GM19455 (cell line): Measurements from ENCODE around the gene CCDC102B.
"Not testable (repeated sequence)": the region's sequence is repeated elsewhere in the genome, so short reads cannot be mapped to it uniquely, and the experiment has no call there.

Experiments used
- ATAC-seq: cut with Tn5 transposase; IDR thresholded peaks from one replicate; pipeline ENCODE4 v1.9.1; 2021; ENCODE audit not compliant: unreplicated experiment

CCDC102B gene

GRCh38 chr18:68826121-68826520 lies 28.2 kb downstream of the CCDC102B start:
- ATAC-seq, result no peak

GRCh38 chr18:68830256-68831045 lies 32.6 kb downstream of the CCDC102B start:
- no peak for ATAC-seq

- no peak for ATAC-seq
Observed at GRCh38 chr18:68833756-68834155, 35.9 kb downstream of the CCDC102B start.

- no peak for ATAC-seq
Observed at GRCh38 chr18:68837665-68838451, 40.0 kb downstream of the CCDC102B start.

GRCh38 chr18:68839701-68840100 lies 41.8 kb downstream of the CCDC102B start:
- ATAC-seq, result no peak

GRCh38 chr18:68840554-68841263 lies 42.8 kb downstream of the CCDC102B start:
- ATAC-seq, result no peak

GRCh38 chr18:68841301-68841700 lies 43.4 kb downstream of the CCDC102B start:
- no peak for ATAC-seq

GRCh38 chr18:68842951-68843350 lies 45.1 kb downstream of the CCDC102B start:
- ATAC-seq, result no peak

GRCh38 chr18:68843473-68844089 lies 45.7 kb downstream of the CCDC102B start:
- no peak for ATAC-seq

- ATAC-seq, result peak; percentile 69
Observed at GRCh38 chr18:68847219-68847837, 49.4 kb downstream of the CCDC102B start.

GRCh38 chr18:68848242-68848641 lies 50.4 kb downstream of the CCDC102B start:
- no peak for ATAC-seq

GRCh38 chr18:68854786-68855391 lies 57.0 kb downstream of the CCDC102B start:
- ATAC-seq, result no peak

- ATAC-seq, result no peak
Observed at GRCh38 chr18:68855491-68855890, 57.6 kb downstream of the CCDC102B start.

- ATAC-seq, result no peak
Observed at GRCh38 chr18:68861365-68861764, 63.5 kb downstream of the CCDC102B start.

- ATAC-seq, result no peak
Observed at GRCh38 chr18:68865021-68865420, 67.1 kb downstream of the CCDC102B start.

GRCh38 chr18:68865503-68865902 lies 67.6 kb downstream of the CCDC102B start:
- no peak for ATAC-seq

GRCh38 chr18:68873003-68873402 lies 75.1 kb downstream of the CCDC102B start:
- ATAC-seq, result no peak

- ATAC-seq, result no peak
Observed at GRCh38 chr18:68874361-68874760, 76.5 kb downstream of the CCDC102B start.

- ATAC-seq, result not testable (repeated sequence)
Observed at GRCh38 chr18:68879947-68880346, 82.1 kb downstream of the CCDC102B start.

GRCh38 chr18:68887410-68887809 lies 89.5 kb downstream of the CCDC102B start:
- ATAC-seq, result no peak
